GM12892 (cell line): ENCODE results near the gene ZNF385C.

ENCODE experiments used
- DNase-seq: peaks from one replicate; pipeline ENCODE4 v3.0.0; 2011; ENCODE audit not compliant: insufficient read length
- FAIRE-seq: peaks from 2 replicates; lab custom pipeline; 2011; peaks lifted over from hg19 to GRCh38; lab: Jason Lieb, UNC
- POLR2A ChIP-seq: IDR thresholded peaks from 2 replicates; pipeline ENCODE4 v1.6.1; 2011; ENCODE audit warnings: low read depth, low read length, control low read depth
- POLR2AphosphoS5 ChIP-seq: IDR thresholded peaks from 2 replicates; pipeline ENCODE4 v1.6.1; 2011; ENCODE audit warnings: low read depth, low read length, control low read depth
- TAF1 ChIP-seq: IDR thresholded peaks from 2 replicates; pipeline ENCODE4 v1.6.1; 2011; ENCODE audit warnings: low read depth, mild to moderate bottlenecking, control low read depth, low read length, borderline replicate concordance

ZNF385C gene

DNA sequence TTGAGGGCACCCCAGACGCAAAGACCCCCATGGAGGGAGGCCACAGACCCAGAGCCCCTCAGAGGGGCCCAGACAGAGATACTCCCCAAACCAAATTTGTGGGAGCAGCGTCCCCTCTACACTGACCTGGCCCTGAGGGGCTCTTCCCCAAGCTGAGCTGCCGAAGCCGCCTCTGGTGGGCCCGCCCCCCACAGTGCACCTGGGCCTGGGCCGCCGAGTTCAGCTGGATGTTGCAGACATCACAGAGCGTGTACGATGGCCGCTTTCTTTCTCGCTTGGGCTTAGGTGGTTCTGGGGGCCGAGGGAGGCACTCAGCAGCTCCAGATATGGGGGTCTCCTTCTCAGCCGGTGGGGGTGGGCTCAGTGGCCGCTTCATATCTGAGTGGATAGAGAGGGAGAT lies 35.6 kb downstream of the ZNF385C start:
- no peak for FAIRE-seq
- no peak for TF ChIP-seq TAF1
- TF ChIP-seq POLR2AphosphoS5: no peak
- TF ChIP-seq POLR2A: no peak
- DNase-seq: no peak

GRCh38 chr17:42061646-42062487 lies 36.4 kb downstream of the ZNF385C start:
- TF ChIP-seq TAF1 (no peak), POLR2A (no peak), POLR2AphosphoS5 (no peak)
- no peak for DNase-seq
- no peak for FAIRE-seq

DNA sequence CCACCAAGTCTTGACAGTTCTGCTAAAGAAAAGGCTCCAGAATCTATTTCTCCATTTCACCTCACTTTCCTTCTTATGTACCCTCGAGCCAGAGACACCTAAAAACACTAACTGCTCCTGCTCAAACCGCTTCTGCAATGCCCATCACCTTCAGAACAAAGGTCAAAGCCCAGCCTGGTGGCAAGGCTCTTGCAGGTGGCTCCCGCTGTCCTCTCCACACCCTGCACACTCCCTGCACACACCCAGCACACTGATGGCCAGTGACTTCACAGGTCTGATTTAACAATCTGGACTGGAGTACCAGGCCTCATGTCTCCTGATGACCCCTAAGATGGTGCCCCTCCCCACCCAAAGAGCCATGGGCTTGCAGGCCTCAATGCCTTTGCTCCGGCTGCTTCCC lies 38.0 kb downstream of the ZNF385C start:
- TF ChIP-seq POLR2AphosphoS5 (no peak), POLR2A (no peak), TAF1 (no peak)
- no peak for DNase-seq
- FAIRE-seq: no peak

DNA sequence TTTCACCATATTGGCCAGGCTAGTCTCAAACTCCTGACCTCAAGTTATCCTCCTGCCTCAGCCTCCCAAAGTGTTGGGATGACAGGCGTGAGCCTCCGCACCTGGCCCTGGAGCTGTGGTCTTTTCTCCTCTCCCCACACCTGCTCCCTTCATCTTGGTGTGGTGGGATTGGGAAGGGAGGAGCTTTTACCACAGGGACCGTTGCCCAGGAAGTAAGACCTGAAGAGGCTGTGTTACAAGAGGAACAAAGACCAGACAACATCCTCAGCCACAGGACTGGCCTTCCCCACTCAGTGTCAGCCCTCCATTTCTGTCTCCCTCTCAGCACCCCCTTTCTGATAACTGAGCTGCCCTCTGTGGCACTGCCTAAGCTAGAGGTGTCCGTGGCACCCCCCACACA lies 38.5 kb downstream of the ZNF385C start:
- TF ChIP-seq TAF1 (no peak), POLR2AphosphoS5 (no peak), POLR2A (no peak)
- DNase-seq (no peak), FAIRE-seq (no peak)

GRCh38 chr17:42058063-42058462 lies 40.2 kb downstream of the ZNF385C start:
- no peak for TF ChIP-seq POLR2AphosphoS5
- no peak for TF ChIP-seq TAF1
- no peak for TF ChIP-seq POLR2A
- no peak for FAIRE-seq
- DNase-seq: no peak

GRCh38 chr17:42056635-42057034 lies 41.6 kb downstream of the ZNF385C start:
- no peak for TF ChIP-seq TAF1
- TF ChIP-seq POLR2AphosphoS5: no peak
- no peak for TF ChIP-seq POLR2A
- FAIRE-seq (no peak), DNase-seq (no peak)

- no peak for FAIRE-seq
- TF ChIP-seq TAF1: no peak
- TF ChIP-seq POLR2A: no peak
- TF ChIP-seq POLR2AphosphoS5: no peak
- no peak for DNase-seq
Measured at GRCh38 chr17:42055496-42055895, 42.8 kb downstream of the ZNF385C start.

DNA sequence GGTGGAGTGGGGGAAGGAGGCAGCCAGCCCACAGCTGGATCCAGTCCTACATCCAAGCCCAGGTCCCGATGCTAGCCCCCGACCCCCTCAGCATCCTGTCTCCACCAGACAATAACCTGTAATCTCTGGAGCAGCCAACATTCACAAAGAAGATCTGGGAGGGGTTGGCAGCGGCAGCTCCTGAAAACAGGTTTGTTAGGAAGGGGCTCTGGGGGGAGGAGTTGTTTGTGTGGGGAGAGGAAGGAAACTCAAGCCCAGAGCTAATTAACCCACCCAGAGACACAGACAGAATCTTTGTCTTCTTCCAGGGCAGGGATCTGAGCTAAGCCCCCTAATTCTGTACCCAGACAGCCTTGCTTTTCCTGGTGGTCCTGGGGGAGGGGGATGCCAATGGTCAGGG lies 43.2 kb downstream of the ZNF385C start:
- no peak for FAIRE-seq
- DNase-seq: no peak
- TF ChIP-seq TAF1 (no peak), POLR2AphosphoS5 (no peak), POLR2A (no peak)

DNA sequence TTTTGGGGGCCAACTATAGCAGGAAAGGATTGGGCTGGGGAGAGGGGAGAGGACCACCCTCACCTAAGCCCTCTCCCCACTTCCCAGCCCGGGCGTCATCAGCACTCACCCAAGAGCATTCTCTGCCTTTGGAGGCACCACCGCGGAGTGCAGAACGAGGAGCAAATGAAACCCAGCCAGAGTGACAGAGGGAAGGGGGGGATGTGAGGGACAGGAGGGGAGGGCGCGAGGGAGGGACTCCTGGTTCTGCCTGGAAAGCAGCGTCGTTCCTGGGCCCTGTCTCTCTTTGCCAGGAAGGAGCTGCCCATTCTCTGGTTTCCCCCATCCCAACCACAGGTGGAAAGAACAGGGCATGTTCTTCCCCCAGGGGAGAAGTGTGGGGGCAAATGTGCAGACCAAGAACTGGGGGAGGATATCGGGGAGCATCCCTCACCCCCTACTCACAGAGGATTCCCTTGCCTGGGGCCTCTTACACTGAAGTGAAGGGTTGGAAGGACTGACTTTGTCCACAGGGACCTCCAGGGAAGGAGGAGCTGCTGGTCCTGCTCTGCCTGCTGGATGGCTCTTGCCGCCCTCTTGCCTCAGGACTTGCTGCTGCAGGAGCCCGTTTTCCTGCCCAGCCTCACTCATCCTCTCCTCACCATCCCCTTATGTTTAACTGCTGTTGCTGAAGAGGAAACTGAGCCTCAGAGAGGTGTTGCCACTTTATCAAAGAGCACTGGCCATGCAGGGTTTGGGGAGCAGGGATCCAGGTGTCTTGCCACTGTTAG lies 44.4 kb downstream of the ZNF385C start:
- TF ChIP-seq POLR2AphosphoS5 (no peak), POLR2A (no peak), TAF1 (no peak)
- FAIRE-seq (no peak), DNase-seq (no peak)

DNA sequence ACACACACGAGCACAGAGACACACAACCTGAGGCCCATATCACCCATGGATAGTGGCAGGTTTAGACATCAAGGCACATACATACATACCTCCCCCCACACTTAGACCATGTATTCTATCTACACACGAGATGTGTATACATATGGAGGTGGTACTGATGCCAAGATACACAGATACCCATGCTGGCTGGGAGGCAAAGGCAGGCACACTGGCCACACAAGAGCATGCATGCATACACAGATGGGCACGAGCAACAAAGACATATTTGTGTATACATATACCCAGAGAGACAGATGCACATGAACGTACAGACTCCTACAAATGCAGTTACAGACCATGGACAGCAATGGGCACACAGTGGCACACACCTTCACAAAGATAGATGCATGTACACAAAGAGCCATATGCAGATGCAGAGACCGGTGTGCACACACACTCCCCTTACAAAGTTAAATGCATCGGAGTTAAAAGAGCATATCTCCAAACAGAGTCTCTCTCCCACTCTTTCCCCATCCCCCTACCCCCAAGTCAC lies 45.9 kb downstream of the ZNF385C start:
- TF ChIP-seq POLR2AphosphoS5 (no peak), TAF1 (no peak), POLR2A (no peak)
- FAIRE-seq (peak; percentile 48), DNase-seq (no peak)

- TF ChIP-seq TAF1: no peak
- no peak for TF ChIP-seq POLR2A
- TF ChIP-seq POLR2AphosphoS5: no peak
- no peak for FAIRE-seq
Measured at GRCh38 chr17:42051645-42052044, 46.6 kb downstream of the ZNF385C start.

More at GRCh38 chr17:42051645-42052044, 46.6 kb downstream of the ZNF385C start:
- DNase-seq: no peak
